ENCODE measurements around the gene HMMR. TPM values are rescaled to one million over a fixed set of nuclear protein-coding genes. Genes with fewer than 3 reads are reported as not detected.
"Not testable (repeated sequence)": the region's sequence is repeated elsewhere in the genome, so short reads cannot be mapped to it uniquely, and the experiment has no call there.

The HMMR gene, protein sequence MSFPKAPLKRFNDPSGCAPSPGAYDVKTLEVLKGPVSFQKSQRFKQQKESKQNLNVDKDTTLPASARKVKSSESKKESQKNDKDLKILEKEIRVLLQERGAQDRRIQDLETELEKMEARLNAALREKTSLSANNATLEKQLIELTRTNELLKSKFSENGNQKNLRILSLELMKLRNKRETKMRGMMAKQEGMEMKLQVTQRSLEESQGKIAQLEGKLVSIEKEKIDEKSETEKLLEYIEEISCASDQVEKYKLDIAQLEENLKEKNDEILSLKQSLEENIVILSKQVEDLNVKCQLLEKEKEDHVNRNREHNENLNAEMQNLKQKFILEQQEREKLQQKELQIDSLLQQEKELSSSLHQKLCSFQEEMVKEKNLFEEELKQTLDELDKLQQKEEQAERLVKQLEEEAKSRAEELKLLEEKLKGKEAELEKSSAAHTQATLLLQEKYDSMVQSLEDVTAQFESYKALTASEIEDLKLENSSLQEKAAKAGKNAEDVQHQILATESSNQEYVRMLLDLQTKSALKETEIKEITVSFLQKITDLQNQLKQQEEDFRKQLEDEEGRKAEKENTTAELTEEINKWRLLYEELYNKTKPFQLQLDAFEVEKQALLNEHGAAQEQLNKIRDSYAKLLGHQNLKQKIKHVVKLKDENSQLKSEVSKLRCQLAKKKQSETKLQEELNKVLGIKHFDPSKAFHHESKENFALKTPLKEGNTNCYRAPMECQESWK
- 10 to 100 TPM; 18.1 to 28.8 (median 21.2) TPM for polyA plus RNA-seq (ENCODE audit: insufficient read length in 4 of 4)

DNA sequence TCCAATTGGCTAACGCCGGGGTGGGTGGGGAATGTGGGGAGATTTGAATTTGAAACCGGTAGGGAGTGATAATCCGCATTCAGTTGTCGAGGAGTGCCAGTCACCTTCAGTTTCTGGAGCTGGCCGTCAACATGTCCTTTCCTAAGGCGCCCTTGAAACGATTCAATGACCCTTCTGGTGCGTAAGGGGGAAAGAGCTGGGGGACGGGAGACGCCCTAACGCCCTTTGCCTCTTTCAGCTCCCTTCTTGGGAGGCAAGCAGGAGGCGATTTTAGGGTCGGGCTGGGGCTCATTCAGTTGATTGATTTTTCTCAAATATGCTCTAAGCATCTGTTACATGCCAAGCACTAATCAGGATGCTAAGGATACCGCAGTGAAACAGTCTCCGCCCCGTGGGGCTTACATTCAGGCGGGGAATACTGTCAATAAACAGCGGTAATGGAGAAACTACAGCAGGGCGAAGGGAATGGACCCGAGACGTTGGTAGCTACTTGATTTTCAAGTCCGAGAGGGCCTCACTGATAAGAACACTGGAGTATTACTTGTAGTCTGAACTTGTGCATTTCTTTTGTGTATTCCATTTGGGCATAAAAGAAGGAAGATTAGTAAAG lies at the start of gene HMMR:
HMMR (plus strand) TSS at position 71 of the 610 bp plus-strand sequence; CDS start at position 132, 61 bp downstream.
- no peak for DNase-seq (ENCODE audit: low read depth in 4 of 4, low spot score in 3 of 4)

DNA sequence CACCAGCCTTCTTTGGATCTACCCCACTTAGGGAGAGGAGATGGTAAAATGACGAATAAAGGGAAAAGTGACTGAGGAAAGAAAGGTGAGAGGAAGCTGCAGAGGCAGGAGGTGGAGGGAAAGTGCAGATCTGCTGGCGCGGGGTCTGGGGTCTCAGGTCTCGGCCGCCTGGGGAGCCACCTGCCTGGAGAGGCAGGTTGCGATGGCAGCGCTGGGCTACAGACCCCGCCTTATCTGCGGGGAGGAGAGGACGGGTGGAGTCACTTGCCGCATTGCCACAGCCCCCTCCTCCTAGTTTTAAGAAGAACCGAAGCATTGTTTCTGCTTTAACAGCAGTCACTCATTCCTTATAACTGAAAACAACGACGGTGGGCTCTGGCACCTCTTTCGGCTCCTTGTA lies 44.8 kb upstream of the HMMR start:
- DNase-seq (ENCODE audit: low read depth in 4 of 4, low spot score in 3 of 4), result not testable (repeated sequence)

DNA sequence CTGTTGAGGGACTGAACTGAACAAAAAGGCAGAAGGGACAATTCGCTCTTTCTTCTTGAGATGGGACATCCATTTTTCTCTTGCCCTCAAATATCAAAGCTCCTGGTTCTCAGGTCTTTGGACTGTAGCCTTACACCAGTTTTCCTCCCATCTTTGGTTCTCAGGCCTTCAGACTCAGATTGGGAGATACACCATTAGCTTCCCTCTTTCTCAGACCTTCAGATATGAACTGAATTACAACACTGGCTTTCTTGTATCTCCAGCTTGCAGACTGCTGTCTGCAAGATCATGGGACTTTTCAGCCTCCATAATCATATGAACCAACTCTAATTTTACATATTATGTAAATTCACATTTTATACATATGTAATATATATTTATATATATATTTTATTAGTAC lies 35.6 kb upstream of the HMMR start:
- no peak for DNase-seq (ENCODE audit: low read depth in 4 of 4, low spot score in 3 of 4)

DNA sequence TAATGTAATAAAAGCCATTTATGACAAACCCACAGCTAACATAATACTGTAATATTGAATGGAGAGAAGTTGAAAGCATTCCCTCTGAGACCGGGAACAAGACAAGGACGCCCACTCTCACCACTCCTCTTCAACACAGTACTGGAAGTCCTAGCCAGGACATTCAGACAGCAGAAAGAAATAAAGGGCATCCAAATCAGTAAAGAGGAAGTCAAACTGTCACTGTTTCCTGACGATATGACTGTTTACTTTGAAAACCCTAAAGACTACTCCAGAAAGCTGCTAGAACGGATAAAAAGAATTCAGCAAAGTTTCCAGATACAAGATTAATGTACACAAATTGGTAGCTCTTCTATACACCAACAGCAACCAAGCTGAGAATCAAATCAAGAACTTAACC lies 34.3 kb upstream of the HMMR start:
- DNase-seq (ENCODE audit: low read depth in 4 of 4, low spot score in 3 of 4), result not testable (repeated sequence)

DNA sequence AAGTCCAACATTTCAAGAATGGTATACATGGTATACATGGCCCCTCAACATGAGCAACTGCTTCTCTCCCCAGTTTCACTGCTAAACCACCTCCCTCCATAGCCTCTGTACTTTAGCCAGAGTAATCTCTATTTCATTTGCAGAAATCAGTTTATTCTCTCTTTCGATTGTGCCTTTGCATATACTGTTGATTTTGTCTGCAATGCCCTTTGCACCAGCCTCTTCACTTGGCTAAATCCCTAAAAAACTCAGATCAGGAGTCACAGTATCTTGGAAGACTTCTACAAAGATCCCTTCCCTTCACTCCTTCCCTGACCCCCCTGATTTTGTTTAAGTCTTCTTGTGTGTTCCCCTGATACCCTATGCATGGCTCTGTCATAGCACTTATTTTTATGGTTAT lies 27.9 kb upstream of the HMMR start:
- DNase-seq (ENCODE audit: low read depth in 4 of 4, low spot score in 3 of 4), result no peak

DNA sequence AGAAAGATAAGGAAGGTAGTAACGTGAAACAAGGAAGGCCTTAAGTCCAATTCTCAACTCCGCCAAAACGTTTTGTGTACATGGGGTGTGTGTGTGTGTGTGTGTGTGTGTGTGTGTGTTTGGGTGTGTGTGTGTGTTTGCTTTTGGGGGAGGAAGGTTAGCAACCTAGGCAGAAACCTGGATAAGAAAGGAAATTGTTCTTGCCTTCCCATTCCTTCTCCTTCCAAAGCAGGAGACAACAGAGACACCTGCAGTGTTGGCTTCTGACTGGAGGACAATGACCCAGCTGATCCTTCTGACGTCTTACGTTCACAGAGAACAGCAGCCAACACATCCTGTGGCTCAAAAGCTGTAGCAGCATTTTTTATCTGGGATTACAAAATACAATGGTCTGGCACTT lies 27.2 kb upstream of the HMMR start:
- no peak for DNase-seq (ENCODE audit: low read depth in 4 of 4, low spot score in 3 of 4)

DNA sequence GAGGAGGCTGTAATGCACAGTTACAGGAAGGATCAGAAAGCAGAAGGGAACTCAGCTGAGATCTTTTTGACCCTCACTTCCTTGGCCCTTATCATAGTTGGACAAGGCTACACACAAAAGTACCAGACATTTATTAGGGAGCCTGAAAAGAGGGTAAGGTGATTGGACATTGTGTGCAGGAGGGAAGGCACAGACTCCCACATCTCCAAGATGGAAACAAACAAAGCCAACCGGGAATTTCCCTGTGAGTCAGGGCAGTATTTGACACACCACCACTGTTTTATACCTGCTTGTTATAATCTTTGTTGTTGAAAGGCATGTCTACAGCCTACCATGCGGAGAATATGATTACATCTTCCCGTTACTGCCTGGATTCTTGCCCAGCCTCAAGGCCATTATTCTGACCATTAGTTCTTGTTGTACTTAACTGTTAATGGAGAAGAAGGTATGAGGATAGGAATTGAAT lies 26.0 kb upstream of the HMMR start:
- no peak for DNase-seq (ENCODE audit: low read depth in 4 of 4, low spot score in 3 of 4)

DNA sequence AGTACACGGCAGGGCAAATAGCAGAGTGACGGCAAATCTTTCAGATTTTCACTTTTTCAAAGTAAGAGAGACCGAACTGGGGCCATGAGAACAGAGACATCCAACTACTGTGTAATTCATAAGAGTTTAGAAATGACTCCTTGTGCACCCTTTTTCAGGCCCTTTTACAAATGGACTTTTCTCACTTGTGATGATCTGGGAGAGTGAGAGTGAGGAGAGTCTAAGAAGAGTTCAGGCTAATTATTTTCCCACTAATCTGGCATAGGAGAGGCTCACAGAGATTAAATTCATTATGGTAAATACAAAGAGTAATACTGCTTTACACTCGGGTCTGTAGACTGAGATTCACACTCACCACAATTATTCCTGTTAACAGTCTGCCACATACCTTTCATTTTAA lies 23.9 kb upstream of the HMMR start:
- no peak for DNase-seq (ENCODE audit: low read depth in 4 of 4, low spot score in 3 of 4)

DNA sequence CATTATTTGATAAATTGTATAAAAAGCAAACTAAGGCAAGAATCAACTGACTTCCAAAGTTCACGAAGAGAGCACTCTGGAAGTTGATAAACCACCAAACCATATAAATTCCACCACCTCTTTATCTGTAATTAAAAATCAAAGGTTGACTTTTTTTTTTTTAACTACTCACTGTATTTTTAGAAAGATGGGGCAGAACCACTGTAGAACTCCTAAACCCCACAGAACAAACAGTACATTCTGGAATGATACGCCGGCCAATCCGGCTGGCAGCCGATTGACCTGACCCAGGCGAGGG lies 23.5 kb upstream of the HMMR start:
- DNase-seq (ENCODE audit: low read depth in 4 of 4, low spot score in 3 of 4), result no peak

DNA sequence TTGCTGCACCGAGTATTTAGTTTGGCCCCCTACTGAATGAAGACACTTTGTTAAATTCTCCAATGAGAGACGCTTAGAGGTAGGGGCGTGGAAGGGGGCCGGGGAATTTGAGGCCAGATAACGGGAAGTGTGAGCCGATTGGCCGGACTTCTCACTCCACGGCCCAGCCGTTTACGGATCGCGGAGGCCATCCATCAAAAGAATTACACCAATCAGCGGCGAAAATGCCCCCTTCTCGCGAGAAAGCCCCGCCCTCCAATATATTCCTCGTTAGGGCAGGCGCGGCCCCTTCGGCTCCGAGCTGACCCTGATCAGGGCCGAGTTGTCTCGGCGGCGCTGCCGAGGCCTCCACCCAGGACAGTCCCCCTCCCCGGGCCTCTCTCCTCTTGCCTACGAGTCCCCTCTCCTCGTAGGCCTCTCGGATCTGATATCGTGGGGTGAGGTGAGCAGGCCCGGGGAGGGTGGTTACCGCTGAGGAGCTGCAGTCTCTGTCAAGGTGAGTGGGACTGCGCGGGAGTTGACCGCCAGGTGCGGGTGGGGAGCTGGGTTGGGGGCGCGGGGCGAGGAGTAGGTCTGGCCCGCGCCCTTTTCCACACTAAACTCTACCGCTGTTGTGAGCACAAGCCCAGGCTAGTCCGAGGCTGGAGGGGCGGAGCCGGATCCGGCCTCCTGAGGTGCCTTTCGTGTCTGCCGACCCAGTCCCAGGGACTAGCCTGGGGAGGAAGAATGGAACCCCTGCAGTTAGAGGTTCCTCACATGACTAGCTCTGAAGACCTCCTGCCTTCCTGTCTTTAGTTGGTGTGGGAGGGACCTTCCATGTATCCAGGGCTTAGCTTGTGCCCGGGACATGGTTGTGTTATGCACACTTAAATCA lies 22.9 kb upstream of the HMMR start, which contains the start of gene CCNG1:
CCNG1 (plus strand) TSS at position 287 of the 874 bp plus-strand sequence. CDS start 1,662 bp downstream, outside the sequence.
- DNase-seq (ENCODE audit: low read depth in 4 of 4, low spot score in 3 of 4), result peak; percentile 86 to 92 (median 90)

DNA sequence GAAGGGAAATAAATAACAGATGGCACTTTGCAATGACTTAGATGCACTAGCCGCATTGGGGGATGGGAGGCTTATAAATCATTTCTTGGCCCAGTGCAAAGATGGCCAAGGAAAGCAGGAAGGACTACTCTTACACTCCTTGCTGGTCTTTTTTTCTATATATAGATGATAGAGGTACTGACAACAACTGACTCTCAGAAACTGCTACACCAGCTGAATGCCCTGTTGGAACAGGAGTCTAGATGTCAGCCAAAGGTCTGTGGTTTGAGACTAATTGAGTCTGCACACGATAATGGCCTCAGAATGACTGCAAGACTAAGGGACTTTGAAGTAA lies 21.4 kb upstream of the HMMR start:
- DNase-seq (ENCODE audit: low read depth in 4 of 4, low spot score in 3 of 4), result no peak

DNA sequence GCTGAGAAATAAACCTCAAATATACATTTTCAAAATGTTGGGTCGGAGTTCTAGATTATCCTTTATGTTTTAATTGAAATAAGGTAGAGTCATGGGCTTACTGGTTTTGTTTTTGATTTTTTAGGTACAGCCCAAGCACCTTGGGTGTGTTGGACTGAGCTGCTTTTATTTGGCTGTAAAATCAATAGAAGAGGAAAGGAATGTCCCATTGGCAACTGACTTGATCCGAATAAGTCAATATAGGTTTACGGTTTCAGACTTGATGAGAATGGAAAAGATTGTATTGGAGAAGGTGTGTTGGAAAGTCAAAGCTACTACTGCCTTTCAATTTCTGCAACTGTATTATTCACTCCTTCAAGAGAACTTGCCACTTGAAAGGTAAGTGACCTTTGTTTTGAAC lies 19.5 kb upstream of the HMMR start:
- no peak for DNase-seq (ENCODE audit: low read depth in 4 of 4, low spot score in 3 of 4)

DNA sequence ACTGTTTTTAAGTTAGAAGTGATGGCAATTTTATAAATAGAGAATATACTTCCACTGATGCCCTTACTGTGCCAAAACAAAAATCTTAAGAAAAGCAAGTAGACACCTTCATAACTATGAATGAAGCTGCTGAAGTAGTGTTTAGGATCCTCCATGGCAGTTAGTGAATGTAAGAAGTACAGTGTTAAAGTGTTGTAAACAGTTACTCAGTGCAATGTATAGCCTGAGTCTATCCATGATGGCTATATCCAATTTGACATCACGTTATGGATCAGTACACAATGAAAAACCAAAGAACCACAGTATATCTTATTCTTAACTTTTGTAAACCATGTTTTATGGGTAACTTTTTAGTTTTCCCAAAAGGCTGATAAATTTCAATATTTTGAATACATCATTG lies 15.9 kb upstream of the HMMR start:
- no peak for DNase-seq (ENCODE audit: low read depth in 4 of 4, low spot score in 3 of 4)

DNA sequence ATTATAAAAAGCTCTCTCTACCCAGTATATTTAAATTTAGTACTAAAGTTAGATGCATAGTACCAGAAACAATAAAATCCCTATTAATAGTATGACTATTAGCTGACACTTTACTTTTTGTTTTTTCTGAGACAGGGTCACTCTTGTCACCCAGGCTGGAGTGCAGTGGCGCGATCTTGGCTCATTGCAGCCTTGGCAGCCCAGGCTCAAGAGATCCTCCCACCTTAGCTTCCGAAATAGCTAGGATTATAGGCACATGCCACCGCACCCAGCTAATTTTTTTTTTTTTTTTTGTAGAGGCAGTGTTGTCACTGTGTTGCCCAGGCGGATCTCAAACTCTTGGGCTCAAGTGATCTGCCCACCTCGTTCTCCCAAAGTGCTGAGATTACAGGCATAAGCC lies 15.1 kb upstream of the HMMR start:
- no peak for DNase-seq (ENCODE audit: low read depth in 4 of 4, low spot score in 3 of 4)

DNA sequence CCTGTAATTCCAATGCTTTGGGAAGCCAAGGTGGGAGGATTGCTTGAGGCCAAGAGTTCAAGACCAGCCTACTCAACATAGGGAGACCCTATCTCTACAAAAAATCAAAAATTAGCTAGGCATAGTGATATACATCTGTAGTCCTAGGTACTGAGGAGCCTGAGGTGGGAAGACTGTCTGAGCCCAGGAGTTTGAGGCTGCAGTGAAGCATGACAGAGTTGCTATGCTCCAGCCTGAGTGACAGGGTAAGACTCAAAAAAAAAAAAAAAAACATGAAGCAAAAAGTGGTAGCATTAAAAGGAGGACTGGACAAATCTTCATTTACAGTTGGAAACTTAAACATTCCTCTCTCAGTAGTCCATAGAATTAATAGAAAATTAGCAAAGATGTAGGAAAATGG lies 13.2 kb upstream of the HMMR start:
- DNase-seq (ENCODE audit: low read depth in 4 of 4, low spot score in 3 of 4), result no peak

DNA sequence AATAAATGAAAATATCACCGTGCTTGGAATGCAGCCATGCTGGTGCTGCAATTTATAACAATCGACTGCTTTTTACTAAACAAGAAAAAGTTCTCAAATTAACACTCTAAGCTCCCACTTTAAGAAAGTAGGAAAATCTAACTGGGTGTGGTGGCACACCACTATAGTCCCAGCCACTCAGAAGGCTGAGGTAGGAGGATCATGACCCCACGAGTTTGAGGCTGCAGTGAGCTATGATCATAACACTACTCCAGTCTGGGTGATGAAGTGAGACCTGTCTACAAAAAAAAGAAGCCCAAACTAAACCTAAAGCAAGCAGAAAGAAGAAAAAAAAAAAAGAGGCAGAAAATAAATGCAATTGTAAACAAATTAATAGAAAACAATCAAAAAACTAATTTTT lies 12.6 kb upstream of the HMMR start:
- DNase-seq (ENCODE audit: low read depth in 4 of 4, low spot score in 3 of 4), result no peak

DNA sequence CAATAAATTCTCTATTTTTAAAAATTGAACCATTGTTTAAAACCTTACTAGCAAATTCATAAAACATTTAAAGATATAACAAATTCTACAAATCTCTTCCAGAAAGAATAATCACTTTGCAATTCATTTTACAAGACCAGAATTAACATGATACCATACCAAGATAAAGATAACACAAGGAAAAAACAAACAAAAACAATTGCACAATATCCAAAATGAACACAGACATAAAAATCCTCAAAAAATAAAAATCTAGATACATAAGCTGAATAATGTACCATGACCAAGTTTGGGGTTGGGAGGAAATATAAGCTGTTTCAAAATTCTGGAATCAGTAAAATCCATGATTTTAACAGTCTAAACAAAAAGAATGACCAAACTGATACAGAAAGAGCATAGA lies 11.9 kb upstream of the HMMR start:
- no peak for DNase-seq (ENCODE audit: low read depth in 4 of 4, low spot score in 3 of 4)

DNA sequence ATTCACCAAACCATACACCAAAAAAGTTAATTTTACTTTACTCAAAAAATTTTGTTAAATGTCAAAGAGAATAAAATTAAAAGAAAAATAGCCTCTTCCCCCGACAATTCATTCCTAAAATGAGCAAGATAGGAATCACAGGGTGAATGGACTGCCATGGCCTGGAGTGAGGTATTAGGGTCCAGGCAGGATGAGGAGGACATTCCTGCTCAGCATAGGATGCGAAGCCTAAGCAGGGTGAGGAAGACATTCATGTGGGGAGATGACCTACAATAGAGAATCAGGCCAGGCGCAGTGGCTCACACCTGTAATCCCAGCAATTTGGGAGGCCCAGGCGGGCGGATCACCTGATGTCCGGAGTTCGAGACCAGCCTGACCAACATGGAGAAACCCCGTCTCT lies 8.9 kb upstream of the HMMR start:
- no peak for DNase-seq (ENCODE audit: low read depth in 4 of 4, low spot score in 3 of 4)

DNA sequence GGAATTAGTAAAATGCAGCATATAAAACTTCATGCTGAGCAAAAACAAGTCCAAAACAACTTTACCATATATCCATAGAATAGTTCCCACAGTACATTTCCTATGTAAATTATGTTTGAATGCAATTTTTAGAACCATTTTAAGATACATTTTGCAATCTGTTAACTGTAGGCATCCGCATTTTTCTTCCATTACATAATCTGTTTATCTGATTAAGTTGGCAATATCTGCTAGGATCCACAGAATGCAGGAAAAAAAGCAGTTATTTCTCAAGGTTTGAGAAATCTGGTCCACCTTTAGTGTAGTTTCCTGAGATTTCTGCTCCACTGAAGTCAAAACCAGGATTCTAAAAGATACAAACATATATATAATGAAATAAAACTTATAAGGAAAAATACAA lies 6.7 kb upstream of the HMMR start:
- DNase-seq (ENCODE audit: low read depth in 4 of 4, low spot score in 3 of 4), result no peak

DNA sequence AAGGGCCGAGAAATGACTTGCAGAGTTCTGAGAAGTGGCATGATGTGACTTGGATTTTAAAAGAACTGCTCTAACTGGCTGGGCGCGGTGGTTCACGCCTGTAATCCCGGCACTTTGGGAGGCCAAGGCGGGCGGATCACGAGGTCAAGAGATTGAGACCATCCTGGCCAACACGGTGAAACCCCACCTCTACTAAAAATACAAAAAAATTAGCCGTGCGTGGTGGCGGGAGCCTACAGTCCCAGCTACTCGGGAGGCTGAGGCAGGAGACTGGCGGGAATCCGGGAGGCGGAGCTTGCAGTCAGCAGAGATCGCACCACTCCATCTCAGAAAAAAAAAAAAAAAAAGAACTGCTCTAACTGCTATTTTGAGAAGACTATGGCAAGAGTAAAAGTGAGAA lies 5.0 kb upstream of the HMMR start:
- DNase-seq (ENCODE audit: low read depth in 4 of 4, low spot score in 3 of 4), result not testable (repeated sequence)
